Left cardiac atrium (tissue), 4 donors: Measurements from ENCODE around the gene BAZ1B. TPM values are rescaled to one million over a fixed set of nuclear protein-coding genes. Genes with fewer than 3 reads are reported as not detected.
"Not testable (repeated sequence)": the region's sequence is repeated elsewhere in the genome, so short reads cannot be mapped to it uniquely, and the experiment has no call there.

Source experiments
- ATAC-seq, 2 donors: fragments of 200-7000 bp; cut with Tn5 transposase; one replicate each; pipeline ENCODE4 v1.9.1; 2020; ENCODE audit warnings: mild to moderate bottlenecking in 2 of 2, moderate library complexity in 2 of 2
- DNase-seq: peaks from one replicate; pipeline ENCODE4 v3.0.0-alpha.2; 2020
- intact Hi-C, 2 donors: fragments of 100-400 bp; cut with DNase I; formaldehyde crosslinking; loops; one replicate each; pipeline versions ENCODE4 v1.14.1 to v1.15.1; 2022 to 2023
- total RNA-seq, 2 donors: library from RNA; stranded (reverse); fragmentation: NEBNext Ultra II Directional; extraction: Animal tissue kit (Norgen Biotek cat#: 25700); gene quantifications; one replicate each; pipeline ENCODE4 v1.2.1, GENCODE V29; 2021
- donor health status: DM: no; HTN: yes; CAD: no.
- donor health status: DM: no; HTN: yes; CAD: no; lungs with severe emphysema.
- donor health status: DM: yes; HTN: yes; CAD: no.
- donor health status: Dilated cardiomyopathy.

The BAZ1B gene
- total RNA-seq, 2 donors from 2014 or later = 40.6 to 44.4 TPM

DNA sequence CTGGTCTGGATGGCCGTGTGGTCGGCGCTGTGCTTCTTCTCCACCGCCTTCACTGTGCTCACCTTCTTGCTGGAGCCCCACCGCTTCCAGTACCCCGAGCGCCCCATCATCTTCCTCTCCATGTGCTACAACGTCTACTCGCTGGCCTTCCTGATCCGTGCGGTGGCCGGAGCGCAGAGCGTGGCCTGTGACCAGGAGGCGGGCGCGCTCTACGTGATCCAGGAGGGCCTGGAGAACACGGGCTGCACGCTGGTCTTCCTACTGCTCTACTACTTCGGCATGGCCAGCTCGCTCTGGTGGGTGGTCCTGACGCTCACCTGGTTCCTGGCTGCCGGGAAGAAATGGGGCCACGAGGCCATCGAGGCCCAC lies 87.4 kb downstream of the BAZ1B start:
- DNase-seq (no peak), ATAC-seq (no peak)
- intact Hi-C loops = no loop called here

DNA sequence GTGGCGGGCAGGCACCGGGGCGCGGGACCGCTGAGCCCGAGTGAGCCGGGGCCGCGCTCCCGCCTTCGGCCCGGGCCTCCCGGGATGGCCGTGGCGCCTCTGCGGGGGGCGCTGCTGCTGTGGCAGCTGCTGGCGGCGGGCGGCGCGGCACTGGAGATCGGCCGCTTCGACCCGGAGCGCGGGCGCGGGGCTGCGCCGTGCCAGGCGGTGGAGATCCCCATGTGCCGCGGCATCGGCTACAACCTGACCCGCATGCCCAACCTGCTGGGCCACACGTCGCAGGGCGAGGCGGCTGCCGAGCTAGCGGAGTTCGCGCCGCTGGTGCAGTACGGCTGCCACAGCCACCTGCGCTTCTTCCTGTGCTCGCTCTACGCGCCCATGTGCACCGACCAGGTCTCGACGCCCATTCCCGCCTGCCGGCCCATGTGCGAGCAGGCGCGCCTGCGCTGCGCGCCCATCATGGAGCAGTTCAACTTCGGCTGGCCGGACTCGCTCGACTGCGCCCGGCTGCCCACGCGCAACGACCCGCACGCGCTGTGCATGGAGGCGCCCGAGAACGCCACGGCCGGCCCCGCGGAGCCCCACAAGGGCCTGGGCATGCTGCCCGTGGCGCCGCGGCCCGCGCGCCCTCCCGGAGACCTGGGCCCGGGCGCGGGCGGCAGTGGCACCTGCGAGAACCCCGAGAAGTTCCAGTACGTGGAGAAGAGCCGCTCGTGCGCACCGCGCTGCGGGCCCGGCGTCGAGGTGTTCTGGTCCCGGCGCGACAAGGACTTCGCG lies 88.0 kb downstream of the BAZ1B start:
- no peak for ATAC-seq
- intact Hi-C loops = no loop called here

DNA sequence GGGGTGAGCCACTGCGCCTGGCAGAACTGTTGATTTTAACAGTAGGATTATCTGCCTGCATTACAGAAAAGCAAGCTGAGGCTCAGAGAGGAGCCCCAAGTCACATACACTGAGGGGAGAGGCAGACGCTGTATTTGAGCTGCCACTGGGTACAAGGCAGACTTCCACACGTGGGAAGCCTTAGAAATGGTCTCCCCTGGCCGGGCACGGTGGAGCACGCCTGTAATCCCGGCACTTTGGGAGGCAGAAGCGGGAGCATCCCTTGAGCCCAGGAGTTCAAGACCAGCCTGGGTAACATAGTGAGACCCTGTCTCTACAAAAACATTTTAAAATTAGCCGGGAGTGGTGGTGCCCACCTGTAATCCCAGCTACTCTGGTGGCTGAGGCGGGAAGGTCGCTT lies 89.4 kb downstream of the BAZ1B start:
- intact Hi-C loops = no loop called here
- DNase-seq (no peak), ATAC-seq (no peak)

More for the DNA sequence above, 88.0 kb downstream of the BAZ1B start:
- no peak for DNase-seq

DNA sequence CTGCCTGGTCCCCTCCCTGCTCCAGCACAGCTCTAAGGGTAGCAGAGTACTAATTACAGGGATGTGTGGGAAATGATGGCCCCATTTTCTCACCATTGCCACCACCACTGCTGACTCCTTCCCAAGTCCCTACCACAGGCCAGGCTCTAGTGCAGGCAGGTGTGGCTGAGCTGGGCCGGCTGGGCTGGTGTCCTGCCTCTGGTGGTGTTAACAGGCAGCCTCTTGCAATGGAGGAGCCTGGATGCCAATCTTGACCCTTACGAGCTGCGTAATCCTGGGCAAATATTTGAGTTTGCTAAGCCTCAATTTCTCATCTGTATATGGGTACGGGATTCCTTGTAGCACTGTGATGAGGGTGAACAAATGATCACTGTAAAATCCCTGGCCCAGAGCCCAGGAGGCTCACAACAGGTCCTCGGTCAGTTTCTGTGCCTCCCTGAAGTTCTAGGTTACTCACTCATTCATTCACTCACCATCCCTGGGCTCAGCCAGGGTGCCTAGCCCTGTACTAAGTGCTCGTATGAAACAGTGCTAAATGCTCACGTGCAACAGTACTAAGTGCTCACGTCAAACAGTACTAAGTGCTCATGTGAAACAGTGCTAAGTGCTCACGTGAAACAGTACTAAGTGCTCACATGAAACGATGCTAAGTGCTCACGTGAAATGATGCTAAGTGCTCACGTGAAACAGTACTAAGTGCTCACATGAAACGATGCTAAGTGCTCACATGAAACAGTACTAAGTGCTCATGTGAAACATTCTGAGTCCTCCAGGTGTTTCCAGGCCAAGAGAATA lies 90.9 kb downstream of the BAZ1B start:
- intact Hi-C loops = no loop called here
- no peak for ATAC-seq
- DNase-seq = no peak

DNA sequence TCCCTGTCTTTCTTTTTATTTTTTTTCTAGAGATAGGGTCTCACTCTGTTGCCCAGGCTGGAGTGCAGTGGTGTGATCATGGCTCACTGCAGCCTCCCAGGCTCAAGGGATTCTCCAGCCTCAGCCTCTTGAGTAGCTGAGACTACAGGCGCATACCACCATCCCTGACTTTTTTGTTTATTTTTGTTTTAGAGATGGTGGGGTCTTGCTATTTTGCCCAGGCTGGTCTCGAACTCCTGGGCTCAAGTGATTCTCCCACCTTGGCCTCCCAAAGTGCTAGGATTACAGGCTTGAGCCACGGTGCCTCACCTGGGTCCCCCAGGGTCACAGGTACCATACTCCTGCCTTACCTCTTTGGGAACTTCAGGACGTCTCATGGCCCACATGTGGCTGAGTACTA lies 91.6 kb downstream of the BAZ1B start:
- ATAC-seq, intact Hi-C loops, DNase-seq: not testable (repeated sequence)

DNA sequence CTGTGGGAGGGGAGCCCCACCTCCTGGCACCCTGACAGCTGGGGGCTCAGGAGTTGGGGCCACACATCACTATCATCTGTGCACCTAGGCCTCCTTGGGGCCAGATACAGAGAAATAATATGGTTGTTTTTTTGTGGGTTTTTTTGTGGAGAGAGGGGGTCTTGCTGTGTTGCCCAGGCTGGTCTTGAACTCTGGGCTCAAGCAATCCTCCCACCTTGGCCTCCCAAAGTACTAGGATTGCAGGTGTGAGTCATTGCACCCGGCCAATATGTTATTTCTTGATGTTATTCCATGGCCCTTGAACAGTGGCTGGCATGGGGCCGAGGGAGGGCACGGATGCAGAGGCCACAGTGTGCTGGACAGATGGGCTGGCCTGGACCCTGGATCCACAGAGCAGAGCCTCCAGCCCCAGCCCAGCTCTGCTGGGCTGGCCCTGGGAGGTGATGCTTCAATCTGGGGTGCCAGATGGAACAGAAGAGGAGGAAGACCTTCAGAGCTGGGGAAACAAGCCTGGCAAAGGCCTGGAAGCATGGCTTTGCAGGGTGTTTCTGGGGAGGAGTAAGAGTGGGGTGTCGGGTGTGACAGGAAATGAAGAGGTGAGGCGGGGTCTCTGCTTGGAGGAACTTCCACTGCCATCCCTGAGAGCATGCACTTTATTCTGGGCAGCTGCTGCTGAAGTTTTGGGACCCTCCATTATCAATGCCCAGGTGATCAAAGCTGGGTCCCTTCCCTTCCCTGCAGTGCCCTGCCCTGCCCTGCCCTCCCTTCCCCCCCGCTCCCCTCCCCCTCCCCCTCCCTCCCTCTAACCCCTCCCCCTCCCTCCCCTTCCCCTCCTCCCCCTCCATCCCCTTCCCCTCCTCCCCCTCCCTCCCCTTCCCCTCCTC lies 92.2 kb downstream of the BAZ1B start:
- DNase-seq (no peak), ATAC-seq (no peak)
- intact Hi-C loops = no loop called here

DNA sequence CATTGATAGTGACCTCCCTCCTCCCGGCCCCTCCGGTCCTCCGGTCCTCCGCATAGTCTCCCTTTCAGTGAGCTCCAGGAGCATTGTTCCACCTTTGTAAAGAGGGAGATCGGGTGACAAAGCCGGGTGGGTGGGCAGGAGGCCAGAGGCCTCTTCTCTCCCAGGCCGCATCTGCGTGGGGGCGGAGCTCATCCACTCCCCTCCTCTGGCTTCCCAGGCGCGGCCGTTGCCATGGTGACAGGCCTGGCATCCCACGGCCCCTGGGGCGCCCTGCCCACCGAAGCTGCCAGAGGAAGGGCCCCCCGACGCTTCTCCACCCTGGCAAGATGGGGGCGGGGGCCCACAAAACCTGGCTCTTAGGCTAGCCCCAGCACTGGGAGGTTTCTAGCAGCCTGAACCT lies 92.9 kb downstream of the BAZ1B start:
- intact Hi-C loops = no loop called here
- no peak for ATAC-seq
- DNase-seq = no peak

DNA sequence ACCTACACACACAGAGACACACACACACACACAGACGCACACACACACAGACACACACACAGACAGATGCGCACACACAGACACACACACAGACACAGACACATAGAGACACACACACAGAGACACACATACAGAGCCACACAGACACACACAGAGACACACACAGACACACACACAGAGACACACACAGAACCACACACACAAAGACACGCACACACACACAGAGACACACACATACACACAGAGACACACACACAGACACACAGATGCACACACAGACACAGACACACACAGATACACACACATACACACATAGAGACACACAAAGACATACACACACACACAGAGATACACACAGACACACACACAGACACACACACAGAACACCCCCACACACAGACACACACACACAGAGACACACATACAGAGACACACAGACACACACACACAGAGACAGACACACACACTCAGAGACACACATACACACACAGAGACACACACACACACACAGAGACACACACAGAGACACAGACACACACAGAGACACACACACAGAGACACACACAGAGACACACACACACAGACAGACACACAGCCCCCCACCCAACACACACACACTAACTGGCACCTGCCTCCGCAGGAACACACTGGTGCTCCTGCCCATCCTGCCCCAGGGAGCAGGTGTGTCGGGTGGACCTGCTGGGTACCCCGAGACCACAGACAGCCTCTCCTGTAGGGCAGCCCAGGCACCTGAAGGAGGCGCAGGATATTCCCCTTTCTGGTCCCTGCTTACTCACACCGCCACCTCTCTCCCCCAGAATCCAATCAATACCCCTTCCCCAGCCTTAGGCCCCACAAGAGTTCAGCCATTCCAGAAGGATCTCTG lies 93.9 kb downstream of the BAZ1B start:
- intact Hi-C loops = no loop called here
- DNase-seq (no peak), ATAC-seq (no peak)

DNA sequence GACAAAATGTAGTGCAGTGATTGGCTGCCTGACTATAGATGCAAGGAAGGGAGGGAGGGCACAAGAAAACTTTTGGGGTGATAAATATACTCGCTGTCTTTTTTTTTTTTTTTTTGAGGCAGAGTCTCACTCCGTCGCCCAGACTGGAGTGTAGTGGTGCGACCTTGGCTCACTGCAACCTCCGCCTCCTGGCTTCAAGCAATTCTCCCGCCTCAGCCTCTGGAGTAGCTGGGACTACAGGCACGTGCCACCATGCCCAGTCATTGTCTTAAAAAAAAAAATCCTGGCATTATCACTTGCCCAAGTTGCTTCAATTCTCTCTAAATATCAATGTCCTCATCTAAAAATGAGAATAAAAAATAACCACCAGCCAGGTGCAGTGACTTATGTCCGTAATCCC lies 96.1 kb downstream of the BAZ1B start:
- intact Hi-C loops = no loop called here
- ATAC-seq = no peak
- no peak for DNase-seq

DNA sequence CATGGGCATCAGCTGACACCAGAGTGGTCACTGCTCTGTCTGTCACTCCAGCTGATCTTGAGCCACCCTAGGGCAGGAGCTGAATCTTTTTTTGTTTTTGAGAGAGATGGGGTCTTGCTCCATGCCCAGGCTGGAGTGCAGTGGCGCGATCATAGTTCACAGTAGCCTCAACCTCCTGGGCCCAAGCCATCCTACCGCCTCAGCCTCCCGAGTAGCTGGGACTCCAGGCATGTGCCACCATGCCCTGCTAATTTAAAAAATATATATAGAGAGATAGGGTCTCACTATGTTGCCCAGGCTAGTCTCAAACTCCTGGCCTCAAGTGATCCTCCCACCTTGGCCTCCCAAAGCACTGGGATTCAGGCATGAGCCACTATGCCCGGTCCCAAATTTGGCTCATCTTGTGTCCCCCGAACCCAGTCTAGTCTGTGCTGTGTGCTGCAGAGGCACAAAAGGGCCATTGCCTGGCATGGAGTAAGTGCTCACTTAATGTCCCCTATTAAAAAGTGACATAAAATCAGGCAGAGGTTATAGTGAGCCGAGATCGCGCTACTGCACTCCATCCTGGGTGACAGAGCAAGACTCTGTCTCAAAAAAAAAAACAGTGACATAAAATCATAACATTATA lies 96.6 kb downstream of the BAZ1B start:
- ATAC-seq (no peak), DNase-seq (no peak)
- intact Hi-C loops = no loop called here

DNA sequence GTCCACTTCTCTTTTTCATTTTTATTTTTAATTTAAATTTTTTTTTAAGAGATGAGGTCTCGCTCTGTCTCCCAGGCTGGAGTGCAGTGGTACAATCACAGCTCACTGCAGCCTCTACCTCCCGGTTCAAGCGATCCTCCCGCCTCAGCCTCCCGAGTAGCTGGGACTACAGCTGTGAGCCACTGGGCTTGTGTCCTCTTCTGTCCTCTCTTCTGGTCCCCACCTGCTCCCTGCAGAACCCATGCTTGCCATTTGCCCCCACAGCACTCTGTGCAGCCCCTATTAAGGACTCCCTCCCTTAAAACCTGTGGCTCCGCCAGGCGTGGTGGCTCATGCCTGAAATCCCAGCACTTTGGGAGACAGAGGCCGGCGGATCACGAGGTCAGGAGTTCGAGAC lies 97.6 kb downstream of the BAZ1B start:
- ATAC-seq (no peak), DNase-seq (no peak)
- intact Hi-C loops = no loop called here

DNA sequence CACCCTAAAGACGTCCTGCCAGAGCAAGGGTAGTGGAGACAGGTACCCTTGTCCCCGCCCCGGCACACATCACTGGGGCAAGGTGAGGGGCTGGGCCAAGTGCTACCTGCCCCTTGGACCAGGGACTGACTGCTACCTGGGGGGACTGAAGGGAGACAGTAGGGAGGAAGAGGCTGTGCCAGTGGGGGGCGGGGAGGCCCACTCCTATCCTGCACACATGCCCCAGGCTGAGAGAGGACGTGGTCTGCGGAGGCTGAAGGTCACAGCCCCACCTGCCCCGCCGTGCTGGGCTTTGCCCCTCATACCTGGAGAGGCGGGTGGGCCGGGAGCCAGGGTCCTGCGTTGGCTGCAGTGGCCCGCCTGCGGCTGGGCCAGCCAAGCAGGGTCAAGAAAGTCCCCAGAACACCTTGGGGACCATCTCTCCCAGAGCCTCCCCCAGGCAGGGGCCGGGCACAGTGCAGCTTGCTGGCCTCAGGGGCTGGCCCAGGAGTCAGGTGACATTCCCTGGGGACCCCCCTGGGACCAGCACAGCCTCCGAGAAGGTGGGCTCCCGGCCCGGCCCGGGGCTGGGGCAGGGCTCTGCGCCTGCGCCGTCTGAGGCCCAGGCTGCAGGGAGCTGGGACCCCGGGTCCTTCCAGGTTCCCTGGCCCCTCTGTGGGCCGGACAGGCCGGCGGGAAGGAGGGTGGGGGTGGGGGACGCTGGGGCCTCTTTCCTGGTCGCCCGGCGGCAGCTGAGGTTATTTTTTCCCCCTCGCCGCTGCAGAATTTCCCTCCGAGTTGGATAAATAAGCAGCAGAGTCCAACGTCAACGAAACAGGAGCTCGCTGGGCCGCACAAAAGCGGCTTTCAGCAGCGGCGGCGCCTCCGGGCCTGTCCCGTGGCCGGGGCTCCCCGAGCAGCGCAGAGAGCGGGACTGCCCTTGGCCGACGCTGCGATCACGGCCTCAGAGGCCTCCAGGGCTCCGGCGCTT lies 98.3 kb downstream of the BAZ1B start:
- DNase-seq = no peak
- intact Hi-C loops = no loop called here
- peak; percentile 82 to 86 for ATAC-seq

DNA sequence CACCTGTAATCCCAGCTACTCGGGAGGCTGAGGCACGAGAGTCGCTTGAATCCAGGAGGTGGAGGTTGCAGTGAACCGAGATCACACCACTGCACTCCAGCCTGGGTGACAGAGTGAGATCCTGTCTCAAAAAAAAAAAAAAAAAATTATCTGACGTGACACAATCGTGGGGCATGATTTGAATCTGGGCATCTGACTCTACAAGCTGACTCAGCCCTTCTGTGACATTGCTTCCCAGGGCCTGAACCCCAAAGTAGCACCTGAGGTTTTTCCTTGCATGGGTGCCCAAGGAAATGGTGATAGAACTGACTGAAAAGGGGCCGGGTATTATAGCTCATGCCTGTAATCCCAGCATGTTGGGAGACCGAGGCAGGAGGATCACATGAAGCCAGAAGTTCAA lies 101.5 kb downstream of the BAZ1B start:
- DNase-seq, ATAC-seq, intact Hi-C loops: not testable (repeated sequence)

DNA sequence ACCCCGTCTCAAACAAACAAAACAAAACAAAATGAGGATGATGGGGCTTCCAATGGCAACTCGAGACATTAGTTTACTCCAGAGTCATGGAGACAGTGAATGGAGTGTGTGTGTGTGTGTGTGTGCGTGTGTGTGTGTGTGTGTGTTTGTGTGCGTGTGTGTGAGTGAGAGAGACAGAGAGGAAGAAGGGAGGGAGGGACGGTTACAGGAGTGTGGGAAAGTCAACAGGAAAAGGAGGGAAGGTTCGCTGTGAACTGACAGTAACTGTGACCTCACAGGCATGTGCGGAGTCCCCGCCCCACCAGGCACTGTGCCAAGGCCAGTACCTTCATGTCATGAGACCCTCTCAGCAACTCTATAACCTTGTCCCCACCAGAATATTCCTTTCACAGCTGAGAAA lies 102.1 kb downstream of the BAZ1B start:
- DNase-seq, intact Hi-C loops, ATAC-seq: not testable (repeated sequence)

DNA sequence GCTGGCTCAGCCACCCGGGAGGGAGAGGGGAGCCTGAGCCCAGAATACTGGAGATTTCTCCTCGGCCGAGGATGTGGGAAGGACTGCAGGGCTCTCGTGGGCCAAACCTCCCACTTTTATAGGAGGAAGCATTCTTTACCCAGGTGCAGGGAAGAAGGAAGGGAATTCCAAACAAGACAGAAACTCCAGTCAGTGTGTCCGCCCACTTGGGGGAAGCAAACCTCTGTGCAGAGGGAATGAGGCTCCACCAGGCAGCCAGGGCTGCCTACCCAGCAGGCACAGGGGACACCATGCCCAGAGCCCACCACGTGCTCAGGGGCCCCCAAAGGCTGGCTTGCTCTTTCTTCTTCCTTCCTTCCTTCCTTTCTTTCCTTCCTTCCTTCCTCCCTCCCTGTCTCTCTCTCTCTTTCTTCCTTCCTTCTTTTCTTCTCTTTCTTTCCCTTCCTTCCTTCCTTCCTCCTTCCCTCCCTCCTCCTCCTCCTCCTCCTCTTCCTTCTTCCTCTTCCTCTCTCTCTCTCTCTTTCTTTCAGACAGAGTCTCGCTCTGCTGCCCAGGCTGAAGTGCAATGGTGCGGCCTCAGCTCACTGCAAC lies 103.9 kb downstream of the BAZ1B start:
- no peak for ATAC-seq

DNA sequence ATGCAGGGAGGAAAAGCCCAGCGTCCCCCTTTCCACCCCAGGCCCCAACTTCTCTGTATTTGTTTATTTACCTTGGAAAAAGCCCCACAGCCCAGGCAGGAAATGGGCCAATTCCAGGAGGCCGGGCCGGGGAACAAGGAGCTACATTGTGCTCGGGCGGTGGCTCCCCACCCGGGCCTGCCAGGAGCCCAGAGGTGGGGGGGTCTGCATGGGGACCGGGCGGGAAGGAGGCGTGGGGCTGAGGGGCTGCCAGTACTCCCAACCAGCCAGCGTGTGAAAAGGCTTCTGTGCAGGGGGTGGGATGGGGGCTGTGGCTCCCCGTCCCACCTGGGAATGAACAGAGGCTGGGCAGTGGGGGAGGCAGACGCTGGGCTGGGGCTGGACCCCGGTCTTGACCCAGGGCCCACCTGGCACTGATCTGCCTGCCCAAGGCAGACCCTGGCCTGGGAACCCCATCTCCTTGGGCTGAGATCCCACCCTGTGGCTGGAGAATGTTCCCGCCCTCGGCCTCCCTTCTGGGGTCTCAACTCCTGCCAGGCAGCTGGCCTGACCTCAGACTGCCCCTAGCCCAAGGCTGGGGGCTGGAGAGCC lies 111.5 kb downstream of the BAZ1B start:
- DNase-seq = peak; percentile 62
- intact Hi-C loops = not testable (repeated sequence)
- ATAC-seq = peak; percentile 87 to 95

More for the DNA sequence above, 103.9 kb downstream of the BAZ1B start:
- no peak for DNase-seq
- intact Hi-C loops = no loop called here
